Prostate gland (tissue), 2 donors: ENCODE results near the gene NYAP2.

Experiments used
- POLR2AphosphoS5 ChIP-seq: sonication (generic); formaldehyde crosslinking; IDR thresholded peaks from one replicate; pipeline ENCODE4 v1.6.1; 2017; ENCODE audit warnings: antibody characterized with exemption
- TF ChIP-seq, protein P1 (sequence below), 4 experiments: fragments of 200-600 bp in 2 of 4; fragments of 450-650 bp in 2 of 4; sonication (generic) in 2 of 4; IDR thresholded peaks; 1 replicate in 3 of 4; 2 replicates in 1 of 4; pipeline ENCODE4 v1.5.1; 2016 to 2019; ENCODE audit warnings: antibody characterized with exemption in 4 of 4, mild to moderate bottlenecking in 2 of 4, moderate library complexity in 2 of 4

GRCh38 chr2:225465827-225466226, 66.3 kb downstream of the NYAP2 start:
- TF ChIP-seq, protein P1, sequence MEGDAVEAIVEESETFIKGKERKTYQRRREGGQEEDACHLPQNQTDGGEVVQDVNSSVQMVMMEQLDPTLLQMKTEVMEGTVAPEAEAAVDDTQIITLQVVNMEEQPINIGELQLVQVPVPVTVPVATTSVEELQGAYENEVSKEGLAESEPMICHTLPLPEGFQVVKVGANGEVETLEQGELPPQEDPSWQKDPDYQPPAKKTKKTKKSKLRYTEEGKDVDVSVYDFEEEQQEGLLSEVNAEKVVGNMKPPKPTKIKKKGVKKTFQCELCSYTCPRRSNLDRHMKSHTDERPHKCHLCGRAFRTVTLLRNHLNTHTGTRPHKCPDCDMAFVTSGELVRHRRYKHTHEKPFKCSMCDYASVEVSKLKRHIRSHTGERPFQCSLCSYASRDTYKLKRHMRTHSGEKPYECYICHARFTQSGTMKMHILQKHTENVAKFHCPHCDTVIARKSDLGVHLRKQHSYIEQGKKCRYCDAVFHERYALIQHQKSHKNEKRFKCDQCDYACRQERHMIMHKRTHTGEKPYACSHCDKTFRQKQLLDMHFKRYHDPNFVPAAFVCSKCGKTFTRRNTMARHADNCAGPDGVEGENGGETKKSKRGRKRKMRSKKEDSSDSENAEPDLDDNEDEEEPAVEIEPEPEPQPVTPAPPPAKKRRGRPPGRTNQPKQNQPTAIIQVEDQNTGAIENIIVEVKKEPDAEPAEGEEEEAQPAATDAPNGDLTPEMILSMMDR (IDR thresholded peaks at IDR 0.05) = no peak
- TF ChIP-seq POLR2AphosphoS5 = no peak
